ENCODE measurements around the gene SSRP1.

GRCh38 chr11:57278721-57279095 is 57.0 kb downstream of the SSRP1 start:
- no peak for TF ChIP-seq CTCF (IDR thresholded peaks at IDR 0.05)
- no peak for TF ChIP-seq POLR2A (IDR thresholded peaks at IDR 0.05)

Data from adrenal gland (tissue), 5 donors.